Hepatocyte (in vitro differentiated cells): ENCODE data around the gene LRP1B.

ENCODE experiments used
- EZH2 ChIP-seq: fragments of 200-600 bp; sonication (generic); IDR thresholded peaks from 2 replicates; pipeline ENCODE4 v1.6.1; 2016; ENCODE audit warnings: antibody characterized with exemption, mild to moderate bottlenecking, borderline replicate concordance
- TF ChIP-seq, protein P1 (sequence below): fragments of 200-600 bp; sonication (generic); IDR thresholded peaks from 2 replicates; pipeline ENCODE4 v1.5.1; 2016; ENCODE audit warnings: antibody characterized with exemption, mild to moderate bottlenecking; ENCODE audit not compliant: poor library complexity

DNA sequence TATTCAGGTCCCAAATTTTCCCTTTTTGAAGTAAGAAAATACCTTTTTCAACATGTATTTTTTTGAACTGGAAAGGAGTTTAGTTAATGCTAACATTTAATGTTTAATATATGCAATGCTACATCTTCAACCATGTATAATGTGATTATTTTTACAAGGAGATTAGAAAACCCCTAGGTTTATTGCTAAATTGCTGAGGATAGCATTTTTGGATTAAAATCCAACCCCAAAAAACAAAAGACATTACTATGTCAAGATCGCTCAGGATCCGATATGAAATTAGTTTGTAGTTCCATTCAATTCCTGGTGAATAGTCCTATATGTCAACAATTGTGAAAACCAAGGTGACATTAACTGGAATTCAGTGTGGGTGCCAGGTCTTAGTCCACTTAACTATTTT lies 35.2 kb downstream of the LRP1B start:
- no peak for TF ChIP-seq EZH2
- TF ChIP-seq, protein P1, sequence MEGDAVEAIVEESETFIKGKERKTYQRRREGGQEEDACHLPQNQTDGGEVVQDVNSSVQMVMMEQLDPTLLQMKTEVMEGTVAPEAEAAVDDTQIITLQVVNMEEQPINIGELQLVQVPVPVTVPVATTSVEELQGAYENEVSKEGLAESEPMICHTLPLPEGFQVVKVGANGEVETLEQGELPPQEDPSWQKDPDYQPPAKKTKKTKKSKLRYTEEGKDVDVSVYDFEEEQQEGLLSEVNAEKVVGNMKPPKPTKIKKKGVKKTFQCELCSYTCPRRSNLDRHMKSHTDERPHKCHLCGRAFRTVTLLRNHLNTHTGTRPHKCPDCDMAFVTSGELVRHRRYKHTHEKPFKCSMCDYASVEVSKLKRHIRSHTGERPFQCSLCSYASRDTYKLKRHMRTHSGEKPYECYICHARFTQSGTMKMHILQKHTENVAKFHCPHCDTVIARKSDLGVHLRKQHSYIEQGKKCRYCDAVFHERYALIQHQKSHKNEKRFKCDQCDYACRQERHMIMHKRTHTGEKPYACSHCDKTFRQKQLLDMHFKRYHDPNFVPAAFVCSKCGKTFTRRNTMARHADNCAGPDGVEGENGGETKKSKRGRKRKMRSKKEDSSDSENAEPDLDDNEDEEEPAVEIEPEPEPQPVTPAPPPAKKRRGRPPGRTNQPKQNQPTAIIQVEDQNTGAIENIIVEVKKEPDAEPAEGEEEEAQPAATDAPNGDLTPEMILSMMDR, result no peak
